HG02642 (cell line): Measurements from ENCODE around the gene AUTS2.

Experiments
- ATAC-seq: cut with Tn5 transposase; IDR thresholded peaks from one replicate; pipeline ENCODE4 v1.9.1; 2021; ENCODE audit warnings: mild to moderate bottlenecking; ENCODE audit not compliant: unreplicated experiment, poor library complexity

Gene AUTS2

DNA sequence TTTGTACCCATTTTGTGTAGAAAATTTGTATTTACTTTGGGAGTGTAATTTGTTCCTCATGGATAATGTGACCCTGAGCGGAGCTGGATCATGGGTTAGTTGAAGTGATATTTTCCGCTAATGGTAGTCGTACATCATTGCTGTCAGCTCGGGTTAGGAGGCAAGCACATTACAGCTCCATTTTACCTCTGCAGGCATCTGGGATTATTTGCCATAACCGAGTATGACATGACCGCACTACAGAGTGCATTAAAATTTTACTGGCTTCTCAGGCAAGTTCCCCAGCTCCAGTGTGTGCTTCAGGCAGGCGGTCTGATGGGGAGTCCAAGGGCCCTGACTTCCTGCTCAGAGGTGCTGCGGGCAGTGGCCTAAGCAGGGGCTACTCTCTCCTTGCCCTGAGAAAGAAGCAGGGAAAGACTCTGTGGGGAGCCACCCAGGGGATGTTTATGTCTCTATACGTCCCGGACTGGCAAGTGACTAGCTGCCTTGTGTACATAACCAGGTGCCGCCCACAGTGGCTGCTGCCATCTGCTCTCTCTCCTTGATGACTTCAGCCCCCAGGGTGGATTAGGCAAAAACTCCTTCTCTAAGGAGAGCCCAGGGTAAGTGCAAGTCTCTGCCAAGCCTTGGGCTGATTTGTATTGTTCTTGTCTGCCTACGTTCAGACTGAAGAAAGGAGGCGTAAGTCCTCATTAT, 848.3 kb downstream of the AUTS2 start:
- ATAC-seq, result no peak

DNA sequence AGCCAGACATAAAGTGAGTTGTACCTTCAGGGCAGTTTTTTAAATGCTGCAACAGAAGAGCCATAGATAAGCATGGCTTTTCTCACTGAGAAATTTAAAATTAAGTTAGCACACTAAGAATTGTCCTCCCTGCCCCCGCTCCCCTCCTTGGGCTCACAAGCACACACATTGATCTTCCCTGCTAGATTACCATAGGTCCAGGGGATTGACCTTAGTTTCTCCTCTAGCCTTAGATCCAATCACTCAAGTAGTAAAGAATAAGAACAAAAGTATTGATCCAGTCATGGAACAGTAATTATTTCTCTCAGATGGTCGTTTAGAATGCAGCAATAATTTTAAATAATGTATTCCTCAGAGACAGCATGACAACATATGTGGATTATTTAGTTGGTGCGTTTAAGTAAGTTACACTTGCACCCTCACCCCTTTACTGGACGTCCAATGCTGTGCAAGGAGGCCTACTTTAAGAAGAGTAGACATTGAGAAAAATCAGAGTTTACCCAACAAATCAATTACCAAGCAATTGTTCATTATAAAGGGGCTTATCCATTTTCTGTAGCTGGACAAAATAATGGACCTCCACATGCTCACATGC, 850.1 kb downstream of the AUTS2 start:
- no peak for ATAC-seq

DNA sequence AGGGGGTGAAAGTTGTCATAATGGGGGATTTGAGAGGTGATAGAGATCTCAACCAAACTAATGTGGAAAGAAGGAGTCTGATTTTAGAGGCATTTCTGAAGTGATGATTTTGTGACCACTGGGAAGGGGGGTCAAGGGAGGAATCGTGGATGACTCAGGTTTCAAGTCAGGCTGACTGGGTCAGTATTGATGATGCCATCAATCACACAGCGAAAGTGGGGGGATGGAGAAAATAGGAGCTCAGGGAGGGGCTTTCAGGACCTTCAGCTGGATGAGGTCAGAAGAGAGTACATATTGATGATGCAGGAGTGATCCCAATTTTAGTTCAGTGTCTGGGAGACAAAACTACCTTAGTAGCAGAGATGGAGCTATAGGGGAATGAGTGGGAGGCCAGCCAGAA, 852.5 kb downstream of the AUTS2 start:
- ATAC-seq, result no peak

DNA sequence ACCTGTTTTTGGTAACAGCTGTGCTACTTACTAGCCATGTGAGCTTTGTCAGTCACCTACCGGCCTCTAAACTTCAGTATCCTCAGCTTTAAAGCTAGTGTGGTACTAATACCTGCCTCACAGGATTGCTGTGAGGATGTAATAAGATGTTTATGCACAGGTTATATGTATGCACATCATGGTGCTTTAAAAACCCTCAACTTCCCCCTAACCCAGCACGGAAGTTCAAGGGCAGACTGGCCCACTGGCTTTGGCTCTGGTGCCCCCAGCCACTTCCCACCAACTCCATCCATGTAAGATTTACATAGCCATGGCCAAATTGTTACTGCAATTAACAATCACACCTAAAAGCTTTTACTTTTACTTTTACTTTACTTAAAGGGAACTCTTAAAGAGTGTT, 857.6 kb downstream of the AUTS2 start:
- no peak for ATAC-seq

DNA sequence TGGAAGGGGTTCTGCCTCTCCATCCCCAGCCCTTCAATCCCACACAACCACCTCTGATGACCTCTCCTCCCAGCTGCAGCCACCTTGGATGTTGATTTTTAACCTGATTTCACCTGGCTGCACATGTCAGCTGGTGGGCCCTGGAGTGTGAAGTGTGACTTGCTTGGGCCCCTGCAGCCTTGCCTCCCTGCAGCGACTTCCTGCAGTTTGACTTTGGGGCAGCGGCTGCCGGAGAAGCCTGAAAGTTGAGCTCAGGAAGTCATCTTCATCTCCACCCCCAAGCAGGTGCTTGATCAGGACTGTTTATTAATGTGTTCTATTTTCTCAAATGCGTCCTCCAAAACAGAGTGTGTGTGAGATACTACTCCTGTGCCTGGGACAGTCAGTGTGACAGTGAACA, 858.4 kb downstream of the AUTS2 start:
- ATAC-seq, result peak; percentile 66

DNA sequence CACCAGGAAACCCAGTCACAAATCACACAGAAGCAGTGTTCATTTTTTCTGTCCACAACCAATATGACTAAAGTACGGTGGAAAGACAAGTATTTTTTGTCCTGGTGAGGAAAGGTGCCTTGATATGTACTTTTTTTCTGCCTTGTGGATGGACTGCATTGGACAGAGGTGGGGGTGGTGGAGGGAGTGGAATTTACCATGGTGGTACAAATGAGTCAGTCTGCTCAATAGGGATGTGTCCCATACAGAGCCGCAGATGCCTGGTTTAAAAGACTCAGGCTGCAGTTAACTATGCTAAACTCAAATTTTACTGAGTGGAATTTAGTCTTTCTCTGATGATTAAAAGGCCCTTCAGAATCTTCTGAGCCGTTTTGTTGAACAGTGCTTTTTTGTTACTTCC, 859.2 kb downstream of the AUTS2 start:
- no peak for ATAC-seq

DNA sequence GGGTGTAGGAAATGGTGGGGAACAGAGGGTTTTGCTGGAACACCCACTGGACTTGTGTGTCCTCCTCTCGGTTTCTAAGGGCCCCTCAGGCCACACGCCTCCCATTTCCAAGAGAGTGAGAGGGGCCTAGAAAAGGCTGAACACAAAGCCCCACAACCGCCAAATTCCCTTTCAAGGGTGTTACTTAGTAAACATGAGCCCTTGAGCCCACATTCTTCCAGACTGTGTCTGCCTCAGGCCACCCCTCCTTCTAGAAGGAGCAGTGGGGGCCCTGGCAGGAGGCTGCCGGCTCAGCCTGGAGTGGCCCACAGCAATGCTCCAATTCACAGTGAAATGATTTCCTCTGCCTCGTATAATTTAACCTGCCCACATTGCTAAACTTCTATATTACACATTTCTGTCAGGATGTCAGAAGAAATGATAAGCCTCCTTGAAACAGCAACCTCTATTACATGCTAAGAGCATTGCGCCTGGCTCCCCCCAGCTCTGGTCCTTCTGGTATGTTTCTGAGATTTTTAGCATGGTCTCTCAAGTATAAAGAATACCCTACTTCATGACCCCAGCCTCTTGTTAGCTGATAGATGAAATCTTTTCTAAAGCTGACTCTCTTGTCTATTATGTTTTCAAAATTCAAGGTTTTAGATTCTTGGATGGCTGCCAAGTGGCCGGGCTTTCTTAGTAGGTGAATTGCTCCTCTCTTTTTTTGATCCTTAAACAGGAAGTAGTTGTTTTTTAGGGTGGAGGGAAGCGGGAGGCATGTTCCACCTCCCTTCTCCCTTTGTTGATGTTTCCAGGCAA, 859.8 kb downstream of the AUTS2 start:
- no peak for ATAC-seq

DNA sequence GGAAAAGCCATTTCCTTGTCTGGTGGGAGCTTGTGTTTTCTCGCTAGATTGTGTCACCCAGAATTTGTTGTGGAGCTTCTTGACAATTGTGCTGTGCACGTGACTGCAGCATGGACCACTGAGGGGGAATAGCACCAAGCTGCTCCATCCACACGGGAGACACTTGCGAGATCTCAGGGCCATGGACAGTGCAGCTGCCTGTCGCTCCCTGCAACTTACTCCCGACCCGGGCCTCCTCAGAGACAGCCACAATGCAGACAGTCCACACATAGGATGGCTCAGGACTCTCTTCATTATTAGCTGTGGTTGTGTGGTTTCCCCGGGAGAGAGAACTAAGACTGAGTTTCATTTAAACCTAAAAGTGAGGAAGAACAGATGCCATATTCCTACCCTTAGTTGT, 860.5 kb downstream of the AUTS2 start:
- ATAC-seq, result no peak

DNA sequence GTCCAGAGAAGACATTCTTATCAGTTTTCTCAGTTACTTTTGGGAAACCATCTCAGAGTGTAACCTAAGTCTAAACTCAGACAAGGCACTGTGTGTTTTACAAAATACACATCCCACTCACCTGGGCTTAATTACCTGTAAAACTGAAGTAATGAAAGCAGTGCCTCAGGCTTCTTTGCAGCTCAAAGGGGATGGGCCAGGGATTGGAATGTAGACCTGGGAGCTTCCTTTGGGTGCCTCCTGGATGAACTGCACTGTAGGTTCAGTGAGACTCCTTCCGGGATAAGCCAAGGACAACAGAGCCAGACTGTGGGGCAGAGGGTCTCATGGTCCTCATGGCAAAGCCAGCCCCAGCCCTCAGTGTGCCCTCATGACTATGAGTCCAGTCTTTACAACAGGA, 861.3 kb downstream of the AUTS2 start:
- ATAC-seq, result no peak

DNA sequence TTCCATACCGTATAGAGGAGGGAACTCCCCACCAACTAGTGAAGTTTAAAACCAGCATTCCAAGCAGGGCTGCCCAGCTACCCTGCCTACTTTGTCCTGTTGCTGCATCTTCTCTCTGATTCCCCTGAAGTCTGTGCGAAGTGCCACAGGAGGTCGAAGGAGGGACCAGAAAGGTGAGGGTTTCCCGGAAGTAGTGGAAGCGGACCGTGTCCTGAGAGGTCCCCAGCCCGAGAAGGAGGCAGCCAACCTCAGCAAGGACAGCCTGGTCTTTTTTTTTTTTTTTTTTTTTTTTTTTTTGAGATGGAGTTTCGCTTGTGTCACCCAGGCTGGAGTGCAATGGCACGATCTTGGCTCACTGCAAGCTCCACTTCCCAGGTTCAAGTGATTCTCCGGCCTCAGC, 861.8 kb downstream of the AUTS2 start:
- no peak for ATAC-seq

DNA sequence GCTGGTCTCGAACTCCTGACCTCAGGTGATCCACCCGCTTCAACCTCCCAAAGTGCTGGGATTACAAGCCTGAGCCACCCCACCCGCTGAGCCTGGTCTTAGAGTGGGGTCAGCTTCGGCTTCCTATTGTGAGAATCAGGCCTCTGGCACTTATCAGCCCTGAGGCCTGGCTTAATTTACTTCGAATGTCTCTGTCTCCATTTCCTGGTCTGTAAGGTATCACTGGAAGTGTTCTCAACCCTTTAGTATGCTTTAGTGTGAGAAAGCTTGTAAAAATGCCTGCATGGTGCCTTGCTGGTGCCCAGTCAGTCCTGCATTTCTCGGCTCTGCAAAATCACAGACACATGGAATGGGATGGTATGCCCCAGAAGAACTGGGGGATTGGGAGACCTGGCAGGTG, 862.3 kb downstream of the AUTS2 start:
- no peak for ATAC-seq

DNA sequence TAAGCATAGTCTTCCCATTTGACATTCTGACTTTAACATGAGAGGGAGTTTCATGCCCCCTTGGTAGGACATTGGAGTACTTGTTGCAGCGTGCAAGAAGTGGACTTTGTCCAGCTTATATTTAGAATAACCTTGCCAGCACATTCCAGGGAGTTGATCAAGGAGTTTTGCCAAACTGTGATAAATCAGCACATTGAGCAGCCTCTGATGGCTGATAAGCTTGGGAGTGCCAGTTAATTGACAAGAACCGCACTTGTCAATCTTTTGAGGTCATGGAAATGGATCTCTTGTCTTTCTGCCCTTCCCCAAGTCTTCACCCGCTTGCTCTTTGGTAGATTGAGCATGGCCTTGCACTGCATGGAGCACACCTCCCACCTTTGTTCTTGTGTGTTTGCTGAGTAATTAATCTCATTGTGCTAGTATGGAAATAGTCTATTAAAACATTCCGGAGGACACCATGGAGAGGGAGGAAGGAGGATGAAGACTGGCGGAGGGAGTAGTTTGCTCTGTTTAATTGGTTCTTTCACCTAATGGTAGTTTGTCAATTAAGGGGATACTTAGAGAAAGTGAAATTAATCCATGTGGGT, 865.2 kb downstream of the AUTS2 start:
- no peak for ATAC-seq

DNA sequence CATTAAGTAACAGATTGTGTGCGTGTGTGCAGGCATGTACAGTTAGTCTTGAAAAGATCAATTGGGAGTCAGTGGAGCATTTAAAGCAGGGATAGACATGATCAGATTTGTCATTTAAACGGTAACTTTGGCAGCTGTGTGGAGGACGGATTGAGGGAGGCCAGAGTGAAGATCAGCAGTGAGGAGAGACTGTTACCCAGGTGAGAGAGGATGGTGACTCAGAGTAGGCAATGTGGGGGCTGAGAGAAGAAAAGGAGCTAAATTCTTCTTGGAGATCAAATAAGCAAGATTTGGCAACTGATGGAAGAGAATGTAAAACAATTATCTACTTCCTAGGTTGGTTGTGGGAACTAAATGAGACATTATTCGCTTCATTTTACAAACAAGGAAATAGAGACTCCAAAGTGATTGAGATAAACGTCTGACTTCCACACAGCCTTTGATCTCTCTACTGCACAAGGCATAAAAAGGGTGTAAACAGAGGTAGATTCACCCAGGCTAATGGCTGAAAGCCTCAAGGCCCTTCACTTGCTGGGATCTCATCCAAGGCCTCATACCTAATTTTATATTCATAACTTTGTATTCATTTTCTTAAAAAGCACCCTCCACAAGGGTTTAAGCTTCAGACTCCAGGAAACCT, 868.6 kb downstream of the AUTS2 start:
- no peak for ATAC-seq

DNA sequence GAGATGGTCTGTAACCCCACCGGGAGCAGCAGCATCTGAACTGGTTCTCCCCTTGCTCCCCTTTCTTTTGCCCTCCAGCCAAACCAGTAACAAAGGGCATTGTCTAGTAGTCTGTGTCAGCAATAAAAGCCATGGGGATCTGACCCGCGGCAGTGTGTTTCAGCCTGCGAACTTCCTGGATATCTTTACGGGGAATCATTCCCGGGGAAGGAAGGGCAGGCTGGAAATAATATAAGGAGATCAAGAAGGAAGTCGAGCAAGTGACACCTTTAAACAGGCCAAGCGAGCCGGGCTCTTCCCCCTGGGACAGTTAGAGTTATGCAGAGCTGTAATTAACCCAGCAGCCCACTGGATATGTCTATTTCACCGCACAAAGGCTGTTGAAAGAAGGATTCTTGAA, 872.5 kb downstream of the AUTS2 start:
- no peak for ATAC-seq

DNA sequence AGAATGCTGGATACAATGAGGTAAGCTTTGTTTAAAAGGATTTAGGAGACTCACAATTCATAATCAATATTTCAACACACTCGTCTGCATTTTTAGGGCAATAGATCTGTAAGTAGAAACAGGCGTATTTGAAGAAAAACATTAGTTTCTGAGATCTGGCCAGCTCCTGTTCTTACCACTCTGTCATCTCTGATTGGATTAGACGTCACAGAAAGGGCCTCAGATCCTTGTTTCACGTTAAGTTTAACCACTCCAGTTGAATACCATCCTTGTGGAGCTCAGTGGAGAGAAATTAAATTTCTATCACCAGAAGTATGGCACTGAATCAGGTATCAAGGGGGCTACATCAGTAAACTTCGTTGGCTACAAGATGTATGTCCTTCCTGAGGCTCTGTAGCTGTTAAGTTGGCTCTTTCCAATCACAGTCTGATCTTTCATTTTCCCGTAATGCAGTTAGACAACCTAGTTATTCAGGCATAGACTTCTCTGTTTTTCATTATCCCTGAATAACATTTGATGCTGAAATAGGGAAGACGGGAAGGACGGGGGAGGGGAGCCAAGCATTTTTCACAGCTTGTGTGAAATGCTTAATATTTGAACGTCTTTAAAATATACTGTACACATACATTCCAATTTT, 874.4 kb downstream of the AUTS2 start:
- ATAC-seq, result no peak

DNA sequence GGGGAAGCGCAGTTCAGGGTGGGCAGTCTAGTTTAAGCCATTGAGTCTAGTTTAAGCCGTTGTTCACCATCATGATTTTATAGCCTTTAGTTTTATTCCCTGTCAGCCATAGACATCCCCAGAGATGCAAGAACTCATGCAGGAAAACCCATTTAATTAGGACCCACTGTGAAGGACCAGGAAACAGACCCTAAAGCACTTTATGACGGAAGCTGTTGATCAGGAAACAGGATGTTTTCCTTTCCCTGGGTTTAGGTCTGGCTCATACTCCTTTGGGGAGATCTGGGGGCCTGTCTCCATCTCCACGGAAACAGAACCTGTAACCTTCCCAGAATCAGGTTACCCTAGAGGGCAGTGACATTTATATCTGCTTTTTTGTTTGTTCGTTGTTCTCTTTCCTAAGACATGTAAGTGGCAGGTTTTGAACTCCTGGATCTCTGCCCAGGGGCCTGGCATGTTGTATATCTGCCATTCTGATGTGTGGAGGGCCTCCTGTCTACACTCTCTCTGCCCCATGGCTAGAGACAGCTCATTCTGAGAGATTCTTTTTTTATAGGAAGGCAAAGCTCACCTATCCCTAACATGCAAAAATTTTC, 876.5 kb downstream of the AUTS2 start:
- no peak for ATAC-seq

DNA sequence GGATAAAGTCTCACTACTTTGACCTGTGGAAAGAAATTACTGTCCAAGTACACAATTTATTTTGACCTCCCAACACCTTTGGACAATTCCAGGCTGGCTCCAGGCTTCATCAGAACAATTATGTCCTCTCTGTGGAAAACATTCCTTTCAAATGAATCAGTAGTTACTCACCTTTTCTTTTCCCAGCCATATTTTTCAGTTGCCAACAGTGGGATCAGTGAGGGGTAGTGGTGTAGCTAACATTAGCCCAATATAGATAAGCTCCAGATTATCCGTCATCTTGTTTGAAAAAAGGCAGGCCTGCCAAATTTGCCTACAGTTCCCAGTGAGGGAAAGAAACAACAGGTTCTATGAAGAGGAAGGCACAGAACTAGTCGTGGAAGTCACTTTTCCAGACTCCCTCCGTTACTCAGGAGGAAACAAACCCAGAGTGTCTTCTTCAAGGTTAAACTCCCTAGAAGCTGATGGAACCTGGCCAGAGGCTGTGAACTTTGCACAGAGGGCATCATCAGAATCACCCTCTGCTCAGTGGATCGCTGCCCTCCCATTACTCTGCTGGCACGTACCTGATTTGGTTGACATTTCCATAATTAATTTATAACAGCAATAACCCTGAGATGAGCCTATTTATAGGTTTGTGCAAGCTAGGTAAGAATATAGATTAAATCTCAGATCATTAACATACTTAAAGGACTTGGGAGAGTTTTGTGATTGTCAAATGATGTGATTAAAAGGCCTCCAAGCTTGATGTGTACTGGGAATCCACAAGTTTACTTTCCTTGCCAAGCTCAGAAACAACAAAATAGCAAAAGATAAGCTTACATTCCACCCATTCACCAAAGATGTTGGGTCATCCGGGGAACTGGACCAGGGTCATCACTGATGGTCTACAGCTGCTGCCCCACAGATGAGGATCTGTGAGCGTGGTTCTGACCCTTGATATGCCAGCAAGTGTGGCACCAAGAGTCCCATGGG, 879.0 kb downstream of the AUTS2 start:
- ATAC-seq, result no peak

DNA sequence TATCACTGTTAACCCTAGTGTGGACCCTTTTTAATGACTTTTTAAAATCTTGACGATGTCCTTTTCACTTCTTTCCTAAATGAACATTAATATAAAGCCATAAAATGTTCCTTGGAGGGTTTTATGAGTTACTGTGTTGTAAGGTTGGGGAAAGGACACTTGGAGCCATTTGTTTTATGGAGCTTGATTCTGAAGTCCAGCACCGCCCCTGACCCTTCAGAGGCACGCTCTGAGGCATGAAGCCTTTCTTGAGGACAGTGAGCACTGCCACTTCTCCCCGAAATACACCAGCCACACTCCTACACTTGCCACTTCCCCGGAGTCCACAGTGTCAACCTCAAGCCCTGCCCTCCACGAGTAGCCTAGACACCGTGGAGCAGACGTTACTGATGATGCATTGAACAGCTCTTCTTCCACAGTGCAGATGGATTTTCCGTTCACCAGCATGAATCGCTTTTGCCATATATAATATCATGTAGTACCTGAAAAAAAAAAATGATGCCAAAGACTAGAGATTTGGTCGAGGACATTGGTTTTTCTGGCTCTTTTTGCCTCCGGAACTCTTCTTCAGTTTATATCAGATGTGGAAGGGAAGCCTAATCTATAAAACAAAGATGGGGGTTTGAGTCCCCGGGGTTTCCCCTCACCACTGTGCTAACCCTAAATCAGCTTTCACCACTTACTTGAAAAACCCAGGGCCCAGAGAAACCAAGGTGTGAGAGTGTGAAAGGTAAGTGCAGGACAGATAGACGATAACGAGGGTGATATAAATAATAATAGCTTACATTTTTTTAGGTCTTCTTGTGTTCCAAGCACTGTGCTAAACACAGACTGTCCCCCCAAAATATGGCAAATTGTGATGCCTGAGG, 881.1 kb downstream of the AUTS2 start:
- no peak for ATAC-seq
